Activated CD8-positive, alpha-beta memory T cell treated with anti-CD3 and anti-CD28 coated beads, Interleukin-2, amount 50 U/mL, for 1 hour (primary cell): Measurements from ENCODE around the gene GPC1.

Experiments
- DNase-seq: peaks from one replicate; pipeline ENCODE4 v3.0.0-alpha.2; 2020; ENCODE audit errors: extremely low read depth

Gene GPC1

DNA sequence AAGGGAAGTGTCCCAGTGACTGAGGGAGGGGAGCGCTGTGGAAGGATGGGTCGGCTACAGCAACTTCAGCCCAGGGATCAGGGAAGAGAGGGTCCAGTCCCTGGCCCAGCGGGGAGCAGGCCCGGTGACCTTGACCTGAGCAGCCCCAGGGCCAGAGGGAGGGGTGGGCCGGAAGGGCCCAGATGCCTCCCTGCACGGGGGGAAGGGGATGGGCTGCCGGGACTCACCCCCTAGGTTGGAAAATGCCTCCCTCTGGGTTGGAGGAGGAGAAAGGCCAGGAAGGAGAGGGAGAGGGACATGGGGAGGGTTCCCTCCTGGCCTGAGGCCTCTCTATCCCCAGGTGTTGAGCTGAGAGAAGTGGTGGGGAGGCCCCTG lies 19.8 kb downstream of the GPC1 start:
- DNase-seq = no peak

- DNase-seq = no peak
Measured at GRCh38 chr2:240455647-240456446, 20.4 kb downstream of the GPC1 start.

DNA sequence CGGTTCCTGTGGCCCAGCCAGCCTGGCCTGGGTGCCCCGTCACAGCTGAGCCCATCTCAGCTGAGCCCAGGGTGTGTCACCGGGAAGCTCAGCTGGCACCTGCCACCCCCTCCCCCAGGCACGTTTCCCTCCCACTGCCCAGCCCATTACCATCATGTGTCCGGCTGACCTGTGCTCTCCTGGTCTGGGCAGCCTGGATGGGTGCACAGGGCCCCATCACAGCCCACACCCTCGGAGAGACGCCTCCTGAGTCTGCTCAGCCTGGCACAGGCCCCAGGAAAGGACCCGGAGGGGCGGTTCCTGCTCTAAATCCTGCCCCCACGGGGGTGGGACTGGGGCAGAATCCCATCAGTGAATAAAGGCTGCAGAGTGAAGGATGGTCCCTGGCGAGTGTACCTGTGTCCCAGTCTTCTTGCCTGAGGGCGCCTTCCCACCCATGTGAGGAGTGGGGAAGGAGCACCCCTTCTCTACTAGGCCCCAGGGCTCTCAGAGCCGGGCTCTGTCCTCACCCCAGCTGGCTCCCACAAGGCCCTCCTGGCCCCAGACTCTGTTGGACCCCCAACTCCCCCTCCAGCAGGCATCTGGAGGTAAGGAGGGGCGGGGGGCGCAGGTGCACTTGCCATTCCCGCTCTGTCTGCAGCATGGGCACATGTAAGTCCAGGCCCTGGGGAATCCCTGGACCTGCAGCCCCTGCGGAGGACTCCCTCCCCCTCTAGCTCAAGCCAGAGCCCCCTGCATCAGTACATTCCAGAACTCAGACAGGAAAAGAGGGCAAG lies 21.2 kb downstream of the GPC1 start:
- DNase-seq = no peak

- DNase-seq = no peak
Measured at GRCh38 chr2:240457223-240458043, 22.0 kb downstream of the GPC1 start.

DNA sequence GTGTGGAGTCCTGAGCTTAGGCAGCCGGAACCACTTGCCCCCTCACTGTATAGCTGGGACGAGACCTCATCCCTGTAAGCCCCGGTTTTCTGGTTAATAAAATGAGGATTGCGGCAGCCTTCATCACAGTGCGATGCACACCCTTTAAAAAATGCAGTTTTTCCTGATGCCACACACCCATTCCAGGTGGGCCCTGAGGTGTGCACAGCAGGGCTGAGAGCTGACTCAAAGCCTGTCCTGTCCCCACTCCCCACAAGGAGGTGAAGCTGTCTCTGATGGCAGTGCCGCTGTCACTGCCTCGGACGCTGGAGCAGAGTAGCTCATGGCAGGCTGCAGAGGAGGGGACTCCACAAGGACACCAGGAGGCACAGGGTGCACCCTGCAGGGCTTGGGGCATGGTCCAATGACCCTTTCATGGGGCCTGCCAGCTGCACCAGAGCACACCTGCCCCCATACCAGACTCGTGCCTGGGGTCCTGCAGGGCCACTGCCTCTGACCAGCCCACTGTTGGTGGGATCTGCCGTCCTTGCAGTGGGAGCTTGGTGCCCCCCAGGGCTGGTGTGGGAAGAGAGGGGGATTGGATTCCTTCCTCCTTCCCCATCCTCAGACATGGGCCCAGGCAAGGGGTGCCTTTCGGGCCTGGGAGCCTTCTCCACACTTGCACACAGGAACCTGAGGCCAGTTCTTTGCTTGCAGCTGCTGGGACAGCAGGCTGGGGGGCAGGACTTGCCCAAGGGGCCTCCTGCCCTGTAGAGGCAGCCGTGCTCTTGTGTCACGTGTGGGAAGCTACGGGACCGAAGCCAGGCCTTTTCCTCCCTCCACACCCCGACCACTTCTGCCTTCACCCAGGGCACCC lies 22.8 kb downstream of the GPC1 start:
- DNase-seq = no peak

- DNase-seq = no peak
Measured at GRCh38 chr2:240458900-240459391, 23.5 kb downstream of the GPC1 start.

DNA sequence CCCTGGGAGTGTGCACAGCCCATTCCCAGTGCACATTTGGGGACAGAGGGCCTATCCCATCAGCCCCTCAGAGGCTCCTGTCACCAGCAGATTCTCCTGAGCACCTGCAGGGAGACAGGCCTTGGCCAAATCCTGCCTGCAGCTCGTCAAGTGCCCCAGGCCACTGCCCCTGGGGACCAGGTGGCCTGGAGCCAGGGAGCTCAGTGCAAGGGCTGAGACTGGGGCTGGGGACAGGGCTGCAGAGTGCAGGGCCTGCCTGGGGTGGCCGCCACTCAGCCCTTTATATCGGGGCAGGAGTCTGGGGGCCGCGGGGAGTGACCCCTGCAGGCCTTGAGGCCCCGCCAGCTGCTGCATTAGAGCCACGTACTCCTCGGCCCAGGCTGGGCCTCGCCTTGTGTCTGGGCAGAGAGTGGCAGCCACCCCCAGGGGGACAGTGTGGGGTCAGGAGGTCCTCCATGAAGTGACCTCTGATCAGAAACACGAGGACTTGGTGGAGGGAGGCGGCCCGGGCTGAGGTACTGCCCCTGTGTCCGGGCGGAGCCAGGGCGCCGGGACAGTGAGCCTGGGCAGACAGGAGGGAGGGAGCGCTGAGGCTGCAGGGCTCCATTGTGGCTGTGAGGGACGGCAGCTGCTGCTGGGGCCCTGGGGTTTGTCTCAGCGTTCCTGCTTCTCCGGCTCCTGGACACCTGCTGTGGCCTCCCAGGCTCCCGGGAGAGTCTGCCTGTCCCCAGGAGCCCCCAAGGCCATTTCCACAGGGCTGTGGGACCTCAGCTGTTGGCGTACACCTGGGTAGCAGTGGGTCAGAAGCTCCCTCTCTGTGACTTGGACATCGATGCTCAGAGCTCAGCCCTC lies 24.2 kb downstream of the GPC1 start:
- DNase-seq = no peak

DNA sequence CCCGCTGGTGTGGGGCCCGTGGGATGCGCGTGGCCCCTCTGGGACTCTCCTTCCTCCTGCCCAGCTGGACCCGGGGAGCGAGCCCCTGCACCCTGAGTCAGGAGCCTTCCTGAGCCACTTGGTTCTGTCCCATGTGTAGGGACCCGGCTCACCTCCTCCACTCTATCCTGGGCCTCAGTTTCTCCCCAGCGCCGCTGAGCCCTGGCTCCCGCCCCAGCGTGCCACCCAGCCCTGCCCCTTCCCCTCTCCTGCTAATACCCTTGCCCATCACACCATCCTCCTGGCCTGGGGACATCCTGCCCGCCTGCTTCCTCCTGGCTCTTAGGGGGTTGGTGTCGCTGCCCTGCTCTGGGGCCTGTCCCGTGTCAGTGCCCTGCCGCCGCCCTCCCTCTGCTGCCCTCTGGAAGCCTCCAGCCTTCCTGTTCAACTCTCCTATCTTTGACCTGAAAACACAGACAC lies 24.8 kb downstream of the GPC1 start:
- DNase-seq = no peak

GRCh38 chr2:240460781-240461431 lies 25.4 kb downstream of the GPC1 start:
- no peak for DNase-seq

GRCh38 chr2:240461471-240462072 lies 26.1 kb downstream of the GPC1 start:
- no peak for DNase-seq

DNA sequence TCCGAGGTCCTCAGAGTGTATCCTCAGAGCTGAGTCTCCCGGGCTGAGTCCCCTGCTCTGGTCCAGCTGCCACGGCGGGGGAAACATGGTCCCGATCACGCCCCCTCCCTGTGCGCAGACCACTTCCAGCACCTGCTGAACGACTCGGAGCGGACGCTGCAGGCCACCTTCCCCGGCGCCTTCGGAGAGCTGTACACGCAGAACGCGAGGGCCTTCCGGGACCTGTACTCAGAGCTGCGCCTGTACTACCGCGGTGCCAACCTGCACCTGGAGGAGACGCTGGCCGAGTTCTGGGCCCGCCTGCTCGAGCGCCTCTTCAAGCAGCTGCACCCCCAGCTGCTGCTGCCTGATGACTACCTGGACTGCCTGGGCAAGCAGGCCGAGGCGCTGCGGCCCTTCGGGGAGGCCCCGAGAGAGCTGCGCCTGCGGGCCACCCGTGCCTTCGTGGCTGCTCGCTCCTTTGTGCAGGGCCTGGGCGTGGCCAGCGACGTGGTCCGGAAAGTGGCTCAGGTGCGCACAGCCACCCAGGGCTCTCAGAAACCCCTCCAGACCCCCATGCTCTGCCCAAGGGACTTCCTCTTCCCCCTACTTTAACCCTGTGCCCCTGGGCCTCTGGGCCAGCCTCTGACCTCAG lies 26.7 kb downstream of the GPC1 start:
- DNase-seq = no peak

- DNase-seq = no peak
Measured at GRCh38 chr2:240462707-240463273, 27.3 kb downstream of the GPC1 start.

GRCh38 chr2:240463274-240463865 lies 27.9 kb downstream of the GPC1 start:
- DNase-seq = no peak

GRCh38 chr2:240463866-240464481 lies 28.5 kb downstream of the GPC1 start:
- no peak for DNase-seq

DNA sequence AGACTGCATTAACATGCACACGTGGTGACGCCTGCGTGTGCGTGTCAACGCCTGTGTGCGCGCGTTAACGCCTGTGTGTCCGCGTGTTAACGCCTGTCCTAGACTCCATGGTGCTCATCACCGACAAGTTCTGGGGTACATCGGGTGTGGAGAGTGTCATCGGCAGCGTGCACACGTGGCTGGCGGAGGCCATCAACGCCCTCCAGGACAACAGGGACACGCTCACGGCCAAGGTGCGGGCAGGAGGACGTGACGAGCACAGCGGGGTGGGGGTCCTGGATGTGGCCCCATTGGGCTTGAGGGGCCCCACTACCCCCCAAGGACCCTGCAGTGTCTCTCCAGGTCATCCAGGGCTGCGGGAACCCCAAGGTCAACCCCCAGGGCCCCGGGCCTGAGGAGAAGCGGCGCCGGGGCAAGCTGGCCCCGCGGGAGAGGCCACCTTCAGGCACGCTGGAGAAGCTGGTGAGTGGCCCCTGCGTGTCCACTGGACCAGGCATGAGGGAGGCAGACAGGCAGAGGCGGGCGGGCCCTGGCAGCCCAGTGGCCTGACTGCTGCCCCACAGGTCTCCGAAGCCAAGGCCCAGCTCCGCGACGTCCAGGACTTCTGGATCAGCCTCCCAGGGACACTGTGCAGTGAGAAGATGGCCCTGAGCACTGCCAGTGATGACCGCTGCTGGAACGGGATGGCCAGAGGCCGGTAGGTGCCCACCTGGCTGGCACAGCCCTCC lies 29.2 kb downstream of the GPC1 start:
- no peak for DNase-seq

GRCh38 chr2:240465268-240465764 lies 29.9 kb downstream of the GPC1 start:
- no peak for DNase-seq
